Measurements from ENCODE around the gene MEOX2.

- TF ChIP-seq POLR2A (IDR thresholded peaks at IDR 0.05) (no peak), CTCF (IDR thresholded peaks at IDR 0.05) (no peak)
Observed at GRCh38 chr7:15567036-15567435, 119.4 kb downstream of the MEOX2 start.

Data from testis (tissue), 2 donors.